Measurements from ENCODE around the gene HBEGF.

HBEGF gene

DNA sequence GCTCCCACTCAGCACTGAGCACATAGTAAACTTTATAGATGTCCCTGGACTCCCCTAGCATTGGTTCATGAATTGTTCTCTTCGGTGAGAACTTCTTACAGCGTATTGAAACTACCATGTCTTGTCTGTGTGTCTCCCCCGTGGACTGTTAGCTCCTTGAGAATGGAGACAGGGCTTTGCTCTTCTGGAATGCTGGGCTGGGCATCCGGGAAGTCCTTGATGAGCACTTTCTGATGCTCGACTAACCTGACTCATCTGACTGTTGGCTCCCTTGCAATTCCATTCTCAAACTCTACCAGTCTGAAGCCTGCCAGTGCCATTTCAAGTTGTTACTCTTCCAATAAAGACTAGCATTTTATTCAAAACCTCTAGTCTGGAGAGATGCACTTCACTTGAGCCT, 28.5 kb downstream of the HBEGF start:
- no peak for DNase-seq (ENCODE audit: low read depth)
- TF ChIP-seq, protein P1, sequence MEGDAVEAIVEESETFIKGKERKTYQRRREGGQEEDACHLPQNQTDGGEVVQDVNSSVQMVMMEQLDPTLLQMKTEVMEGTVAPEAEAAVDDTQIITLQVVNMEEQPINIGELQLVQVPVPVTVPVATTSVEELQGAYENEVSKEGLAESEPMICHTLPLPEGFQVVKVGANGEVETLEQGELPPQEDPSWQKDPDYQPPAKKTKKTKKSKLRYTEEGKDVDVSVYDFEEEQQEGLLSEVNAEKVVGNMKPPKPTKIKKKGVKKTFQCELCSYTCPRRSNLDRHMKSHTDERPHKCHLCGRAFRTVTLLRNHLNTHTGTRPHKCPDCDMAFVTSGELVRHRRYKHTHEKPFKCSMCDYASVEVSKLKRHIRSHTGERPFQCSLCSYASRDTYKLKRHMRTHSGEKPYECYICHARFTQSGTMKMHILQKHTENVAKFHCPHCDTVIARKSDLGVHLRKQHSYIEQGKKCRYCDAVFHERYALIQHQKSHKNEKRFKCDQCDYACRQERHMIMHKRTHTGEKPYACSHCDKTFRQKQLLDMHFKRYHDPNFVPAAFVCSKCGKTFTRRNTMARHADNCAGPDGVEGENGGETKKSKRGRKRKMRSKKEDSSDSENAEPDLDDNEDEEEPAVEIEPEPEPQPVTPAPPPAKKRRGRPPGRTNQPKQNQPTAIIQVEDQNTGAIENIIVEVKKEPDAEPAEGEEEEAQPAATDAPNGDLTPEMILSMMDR (conservative IDR thresholded peaks at IDR 0.05; ENCODE audit: low read depth, low read length), result no peak
- no peak overlapping the region for H3K4me3 ChIP-seq (ENCODE audit: low read length)

DNA sequence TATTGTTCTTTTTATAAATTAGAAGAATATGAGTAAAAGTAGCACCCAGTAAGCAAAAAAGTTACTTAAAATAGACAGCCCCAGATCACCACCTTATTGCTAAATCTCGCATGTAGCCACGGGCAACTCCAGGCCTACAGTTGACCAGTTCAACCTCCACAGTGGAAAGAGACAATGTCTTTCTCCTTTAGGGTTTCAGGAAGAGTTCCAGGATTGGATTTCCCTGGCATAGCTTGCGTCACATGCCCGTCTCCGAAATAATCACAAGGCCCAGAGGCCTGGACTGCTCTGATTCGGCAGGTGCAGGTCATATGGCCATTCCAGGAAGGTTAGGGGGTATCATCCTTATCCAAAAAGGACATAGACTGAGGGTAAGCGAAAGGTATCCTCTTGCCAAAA, 33.6 kb downstream of the HBEGF start:
- H3K4me3 ChIP-seq (ENCODE audit: low read length), result no peak overlapping the region
- TF ChIP-seq, protein P1 (conservative IDR thresholded peaks at IDR 0.05; ENCODE audit: low read depth, low read length), result no peak

DNA sequence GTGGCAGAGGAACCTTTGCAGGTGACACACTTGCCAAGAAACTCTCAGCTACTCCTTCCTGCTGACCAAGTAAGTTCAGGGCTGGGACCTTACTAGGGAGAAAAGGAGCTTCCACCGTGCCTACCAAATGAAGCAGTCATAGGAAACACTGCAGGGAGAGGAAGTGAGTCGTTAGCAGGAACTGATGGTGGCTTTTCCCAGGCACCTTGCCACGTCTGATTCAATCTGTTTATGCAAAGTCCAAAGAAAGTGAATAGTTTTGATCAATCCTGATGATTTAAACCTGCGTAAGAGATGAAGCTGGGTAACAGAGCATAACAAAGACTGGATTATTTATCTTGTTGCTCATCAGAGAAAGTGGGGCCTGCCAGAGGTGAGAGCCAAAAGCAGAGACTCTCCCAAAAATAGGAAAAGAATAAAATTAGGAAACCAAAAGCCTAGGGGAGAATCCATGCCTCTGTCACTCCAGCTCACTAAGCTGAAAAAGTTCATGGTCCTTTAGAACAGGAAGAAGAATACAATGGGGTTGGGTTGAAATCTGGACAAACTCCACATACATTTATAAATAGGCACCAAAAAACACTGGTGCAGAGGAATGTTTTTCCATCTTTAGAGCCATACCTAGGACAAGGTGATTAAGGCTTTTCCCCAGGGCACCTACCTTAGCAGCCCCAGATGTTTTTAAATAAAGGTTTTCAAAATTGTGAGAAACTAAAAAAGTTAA, 34.2 kb downstream of the HBEGF start:
- TF ChIP-seq, protein P1 (conservative IDR thresholded peaks at IDR 0.05; ENCODE audit: low read depth, low read length), result no peak
- no peak overlapping the region for H3K4me3 ChIP-seq (ENCODE audit: low read length)
- no peak for DNase-seq (ENCODE audit: low read depth)

More for the DNA sequence above, 33.6 kb downstream of the HBEGF start:
- no peak for DNase-seq (ENCODE audit: low read depth)

DNA sequence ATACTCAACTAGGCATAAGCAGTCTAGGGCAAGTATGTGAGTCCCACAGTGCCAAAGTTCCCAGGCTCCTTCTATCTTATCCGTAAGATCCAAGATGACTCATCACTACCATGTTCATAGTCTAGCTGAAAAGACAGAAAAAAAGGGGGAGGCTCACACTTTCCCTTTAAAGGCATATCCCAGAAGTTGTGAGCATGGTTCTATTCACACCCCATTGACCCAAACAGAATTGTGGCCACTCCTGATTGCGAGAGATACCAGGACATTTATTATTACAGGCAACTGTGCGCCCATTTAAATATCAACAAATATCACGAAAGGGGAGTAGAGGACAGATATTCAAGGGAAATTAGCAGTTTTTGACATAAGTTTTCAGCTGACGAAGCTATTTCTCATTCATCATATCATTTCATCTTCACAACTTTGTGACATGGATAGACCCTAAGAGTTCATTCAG, 35.4 kb downstream of the HBEGF start:
- TF ChIP-seq, protein P1 (conservative IDR thresholded peaks at IDR 0.05; ENCODE audit: low read depth, low read length), result no peak
- peak; percentile 76 for DNase-seq (ENCODE audit: low read depth)
- H3K4me3 ChIP-seq (ENCODE audit: low read length), result no peak overlapping the region

DNA sequence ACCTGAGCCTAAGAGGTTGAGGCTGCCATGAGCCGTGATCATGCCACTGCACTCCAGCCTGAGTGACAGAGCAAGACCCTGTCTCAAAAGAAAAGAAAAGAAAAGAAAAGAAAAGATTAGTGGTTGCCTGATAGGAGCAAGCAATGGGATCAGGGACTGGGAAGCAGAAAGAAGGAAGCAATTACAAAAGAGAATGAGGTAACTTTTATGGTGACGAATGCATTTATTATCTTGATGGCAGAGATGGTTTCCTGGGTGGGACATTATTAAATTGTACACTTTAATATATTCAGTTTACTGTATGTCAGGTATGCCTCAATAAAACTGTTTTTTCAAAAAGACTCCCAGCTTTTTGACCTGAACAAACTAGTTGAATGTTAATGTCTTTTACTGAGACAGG, 36.0 kb downstream of the HBEGF start:
- DNase-seq (ENCODE audit: low read depth), result no peak
- H3K4me3 ChIP-seq (ENCODE audit: low read length), result no peak overlapping the region
- TF ChIP-seq, protein P1 (conservative IDR thresholded peaks at IDR 0.05; ENCODE audit: low read depth, low read length), result no peak

DNA sequence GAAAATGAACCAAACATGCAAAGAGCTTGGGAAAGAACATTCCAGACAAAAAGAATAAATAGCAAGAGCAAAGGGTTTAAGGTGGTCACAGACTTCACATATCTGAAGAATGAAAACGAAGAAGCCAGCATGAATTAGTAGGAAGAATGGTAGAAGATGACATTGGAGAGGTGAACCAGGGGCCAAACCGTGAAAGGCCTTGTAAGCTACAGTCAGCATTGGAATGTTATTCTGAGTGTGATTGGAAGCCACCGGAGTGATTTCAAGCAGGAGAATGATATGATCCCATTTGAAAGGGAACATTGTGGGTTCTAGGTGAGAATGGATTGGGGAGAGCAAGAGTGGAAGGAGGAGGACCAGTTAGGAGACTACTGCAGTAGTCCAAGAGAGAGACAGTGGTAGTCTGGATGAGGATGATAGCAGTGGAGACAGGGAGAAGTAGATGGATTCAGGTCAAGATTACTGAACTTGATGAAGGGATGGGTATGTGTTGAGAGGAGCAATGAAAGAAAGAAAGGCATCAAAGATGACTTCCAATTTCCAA, 36.6 kb downstream of the HBEGF start:
- no peak for DNase-seq (ENCODE audit: low read depth)
- no peak overlapping the region for H3K4me3 ChIP-seq (ENCODE audit: low read length)
- TF ChIP-seq, protein P1 (conservative IDR thresholded peaks at IDR 0.05; ENCODE audit: low read depth, low read length), result no peak

DNA sequence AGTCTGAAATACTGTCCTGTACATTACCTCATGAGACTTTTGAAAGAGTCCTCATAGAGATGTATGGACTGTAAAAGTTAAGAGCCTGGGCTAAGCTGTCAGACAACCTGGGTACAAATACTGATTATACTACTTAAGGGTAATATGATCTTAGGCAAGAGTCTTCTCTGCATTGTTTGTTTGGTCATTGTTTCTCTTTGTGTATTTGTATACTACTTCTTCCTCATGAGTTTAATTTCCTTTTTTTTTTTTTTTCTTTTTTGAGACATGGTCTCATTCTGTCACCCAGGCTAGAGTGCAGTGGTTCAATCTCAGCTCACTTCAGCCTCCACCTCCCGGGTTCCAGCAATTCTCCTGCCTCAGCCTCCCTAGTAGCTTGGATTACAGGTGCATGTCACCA, 40.9 kb downstream of the HBEGF start:
- no peak overlapping the region for H3K4me3 ChIP-seq (ENCODE audit: low read length)
- TF ChIP-seq, protein P1 (conservative IDR thresholded peaks at IDR 0.05; ENCODE audit: low read depth, low read length), result no peak
- DNase-seq (ENCODE audit: low read depth), result no peak
